ENCODE results near the gene KCNIP1.

GRCh38 chr5:170749911-170750431, 246.2 kb downstream of the KCNIP1 start:
- TF ChIP-seq POLR2A (IDR thresholded peaks at IDR 0.05) = no peak
- TF ChIP-seq POLR2AphosphoS5 (IDR thresholded peaks at IDR 0.05) = no peak
